ENCODE measurements around the gene CNTN4.
"Not testable (repeated sequence)": the region's sequence is repeated elsewhere in the genome, so short reads cannot be mapped to it uniquely, and the experiment has no call there.

The CNTN4 gene

GRCh38 chr3:2937055-2937454 lies 838.4 kb downstream of the CNTN4 start:
- DNase-seq: no peak

- DNase-seq: no peak
Measured at GRCh38 chr3:2937592-2937991, 838.9 kb downstream of the CNTN4 start.

GRCh38 chr3:2938711-2939110 lies 840.0 kb downstream of the CNTN4 start:
- no peak for DNase-seq

GRCh38 chr3:2940062-2940461 lies 841.4 kb downstream of the CNTN4 start:
- DNase-seq: no peak

GRCh38 chr3:2944628-2945027 lies 846.0 kb downstream of the CNTN4 start:
- no peak for DNase-seq

- no peak for DNase-seq
Measured at GRCh38 chr3:2945121-2945520, 846.5 kb downstream of the CNTN4 start.

- DNase-seq: no peak
Measured at GRCh38 chr3:2947536-2947935, 848.9 kb downstream of the CNTN4 start.

- DNase-seq: no peak
Measured at GRCh38 chr3:2948882-2949281, 850.2 kb downstream of the CNTN4 start.

GRCh38 chr3:2950159-2950558 lies 851.5 kb downstream of the CNTN4 start:
- no peak for DNase-seq

- no peak for DNase-seq
Measured at GRCh38 chr3:2957115-2957514, 858.4 kb downstream of the CNTN4 start.

GRCh38 chr3:2958551-2958950 lies 859.9 kb downstream of the CNTN4 start:
- no peak for DNase-seq

- no peak for DNase-seq
Measured at GRCh38 chr3:2961576-2961975, 862.9 kb downstream of the CNTN4 start.

- DNase-seq: no peak
Measured at GRCh38 chr3:2967871-2968270, 869.2 kb downstream of the CNTN4 start.

- DNase-seq: no peak
Measured at GRCh38 chr3:2968475-2968874, 869.8 kb downstream of the CNTN4 start.

GRCh38 chr3:2976212-2976611 lies 877.5 kb downstream of the CNTN4 start:
- no peak for DNase-seq

- DNase-seq: no peak
Measured at GRCh38 chr3:2976796-2977195, 878.1 kb downstream of the CNTN4 start.

GRCh38 chr3:2978977-2979732 lies 880.5 kb downstream of the CNTN4 start:
- DNase-seq: no peak

GRCh38 chr3:2984005-2984830 lies 885.6 kb downstream of the CNTN4 start:
- DNase-seq: no peak

- DNase-seq: no peak
Measured at GRCh38 chr3:2984831-2985220, 886.2 kb downstream of the CNTN4 start.

GRCh38 chr3:2985479-2985878 lies 886.8 kb downstream of the CNTN4 start:
- DNase-seq: no peak

GRCh38 chr3:2992534-2992933 lies 893.9 kb downstream of the CNTN4 start:
- DNase-seq: no peak

- not testable (repeated sequence) for DNase-seq
Measured at GRCh38 chr3:2993130-2993529, 894.5 kb downstream of the CNTN4 start.

GRCh38 chr3:2993736-2994135 lies 895.1 kb downstream of the CNTN4 start:
- no peak for DNase-seq

- no peak for DNase-seq
Measured at GRCh38 chr3:2995195-2995594, 896.5 kb downstream of the CNTN4 start.

Data from GOT3 (cell line).